Neural progenitor cell (in vitro differentiated cells): ENCODE data around the gene TRIP12.

Experiments
- EZH2phosphoT487 ChIP-seq: fragments of 200-600 bp; sonication (generic); IDR thresholded peaks from 2 replicates; pipeline ENCODE4 v1.6.1; 2017; ENCODE audit warnings: antibody characterized with exemption
- TF ChIP-seq, protein P1 (sequence below): fragments of 200-600 bp; sonication (generic); IDR thresholded peaks from 2 replicates; pipeline ENCODE4 v1.5.1; 2017; ENCODE audit warnings: antibody characterized with exemption, mild to moderate bottlenecking

DNA sequence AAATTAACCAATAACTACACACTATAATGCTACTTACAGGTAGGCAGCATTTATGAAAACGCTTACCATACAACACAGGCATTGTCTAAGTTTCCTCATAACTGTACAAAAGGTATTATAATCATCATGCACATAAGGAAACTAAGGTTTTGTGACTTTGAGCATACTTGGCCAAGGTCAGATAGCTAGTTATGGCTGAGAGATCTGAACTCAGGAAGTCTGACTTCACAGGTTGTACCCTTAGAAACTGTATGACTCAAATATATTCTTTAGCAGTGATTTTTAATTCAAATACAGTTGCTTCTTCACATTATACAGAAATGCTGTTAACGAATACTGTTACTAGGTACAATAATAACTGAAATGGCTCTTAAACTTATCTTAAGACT lies 89.3 kb downstream of the TRIP12 start:
- TF ChIP-seq, protein P1, sequence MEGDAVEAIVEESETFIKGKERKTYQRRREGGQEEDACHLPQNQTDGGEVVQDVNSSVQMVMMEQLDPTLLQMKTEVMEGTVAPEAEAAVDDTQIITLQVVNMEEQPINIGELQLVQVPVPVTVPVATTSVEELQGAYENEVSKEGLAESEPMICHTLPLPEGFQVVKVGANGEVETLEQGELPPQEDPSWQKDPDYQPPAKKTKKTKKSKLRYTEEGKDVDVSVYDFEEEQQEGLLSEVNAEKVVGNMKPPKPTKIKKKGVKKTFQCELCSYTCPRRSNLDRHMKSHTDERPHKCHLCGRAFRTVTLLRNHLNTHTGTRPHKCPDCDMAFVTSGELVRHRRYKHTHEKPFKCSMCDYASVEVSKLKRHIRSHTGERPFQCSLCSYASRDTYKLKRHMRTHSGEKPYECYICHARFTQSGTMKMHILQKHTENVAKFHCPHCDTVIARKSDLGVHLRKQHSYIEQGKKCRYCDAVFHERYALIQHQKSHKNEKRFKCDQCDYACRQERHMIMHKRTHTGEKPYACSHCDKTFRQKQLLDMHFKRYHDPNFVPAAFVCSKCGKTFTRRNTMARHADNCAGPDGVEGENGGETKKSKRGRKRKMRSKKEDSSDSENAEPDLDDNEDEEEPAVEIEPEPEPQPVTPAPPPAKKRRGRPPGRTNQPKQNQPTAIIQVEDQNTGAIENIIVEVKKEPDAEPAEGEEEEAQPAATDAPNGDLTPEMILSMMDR, result no peak
- no peak for TF ChIP-seq EZH2phosphoT487
